ENCODE measurements around the gene MAGEE2. TPM values are rescaled to one million over a fixed set of nuclear protein-coding genes. Genes with fewer than 3 reads are reported as not detected.

Gene MAGEE2
- total and polyA plus RNA-seq, 2 of the 8 experiments (the other 6 are each of a cell fraction or from before 2014, with no cell fraction given) = not detected

DNA sequence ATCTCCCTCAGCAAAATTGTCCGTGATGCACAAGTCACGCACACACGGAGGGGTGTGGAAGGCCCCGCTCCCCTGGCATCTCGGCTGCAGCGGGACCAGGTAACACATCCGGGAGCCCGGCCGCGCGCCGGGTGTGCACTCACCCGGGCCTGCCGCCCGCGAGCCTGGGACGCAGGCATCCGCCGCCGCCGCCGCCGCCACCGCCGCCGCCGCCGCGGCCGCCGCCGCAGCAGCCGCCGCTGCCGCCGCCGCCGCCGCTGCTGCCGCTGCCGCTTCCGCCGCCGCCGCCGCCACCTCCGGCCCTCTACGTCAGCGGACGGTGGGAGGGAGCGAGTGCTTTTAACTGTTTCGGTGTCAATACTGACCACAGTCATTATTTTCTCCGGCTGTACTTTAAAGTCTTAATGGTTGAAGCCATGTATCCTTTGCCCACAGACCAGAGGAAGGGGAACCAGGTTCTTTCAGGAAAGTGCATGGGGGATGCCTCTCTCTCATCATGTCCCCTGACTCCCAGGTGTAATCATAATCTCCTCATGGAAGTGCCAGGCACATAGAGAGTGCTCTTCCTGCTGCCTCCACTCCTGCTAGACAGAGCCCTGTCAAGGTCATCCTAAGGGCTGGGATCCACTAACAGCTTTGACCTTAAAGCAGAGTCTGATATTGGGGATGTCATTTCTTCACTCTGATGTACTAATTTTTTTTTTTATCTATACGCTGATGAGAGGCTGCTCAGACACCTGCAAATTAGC is 38.0 kb downstream of the MAGEE2 start:
- WGBS, 2 experiments (ENCODE audit: extremely low coverage in 1 of 2, insufficient coverage in 1 of 2, insufficient read length in 1 of 2, insufficient replicate concordance in 2 of 2, low coverage in 1 of 2, low lambda C conversion rate in 2 of 2, missing lambda C conversion rate in 1 of 2) = no CpG with 5 or more reads among the region's 54 CpGs
- no peak overlapping the region for H3K23ac ChIP-seq (ENCODE audit: insufficient read length)
- POLR2A ChIA-PET (ENCODE audit: partially characterized antibody) = no interaction called here

More for the DNA sequence above, 38.0 kb downstream of the MAGEE2 start:
- Histone ChIP-seq H4K91ac (replicated peaks; ENCODE audit: insufficient read length, low read length) (no peak overlapping the region), H3K4me2 (ENCODE audit: insufficient read depth in 1 of 2, low read depth in 2 of 2, low read length in 2 of 2) (peak overlapping the region; percentile 64 to 72), H4K5ac (ENCODE audit: insufficient read length, low read depth, low read length) (no peak overlapping the region), H3K18ac (ENCODE audit: extremely low read depth, low read length) (no peak overlapping the region), H4K8ac (ENCODE audit: extremely low read depth, insufficient read depth, low read length) (no peak overlapping the region), H3K9ac (replicated peaks in 1 of 4; ENCODE audit: extremely low read depth in 1 of 4, low read depth in 3 of 4, low read length in 3 of 4) (peak overlapping the region in 3 of 4 experiments; percentile 5 to 71 (median 13); a peak in 1 of 7 replicates), H3K79me1 (ENCODE audit: low read depth, low read length) (no peaks in the 10 kb centered on the region), H3K23me2 (ENCODE audit: low read depth, low read length) (0 out of 2 replicates have a peak, but pooled peaks cover 2% of the 10 kb centered on the region), H3K79me2 (ENCODE audit: control insufficient read depth in 1 of 2, insufficient read depth in 2 of 2, low read length in 2 of 2) (no peaks in the 10 kb centered on the region), H3K27me3 (replicated peaks in 1 of 4; ENCODE audit: control insufficient read depth in 3 of 4, extremely low read depth in 1 of 4, insufficient read depth in 3 of 4, low read length in 3 of 4) (no peaks in the 10 kb centered on the region), H2BK12ac (ENCODE audit: low read depth, low read length) (no peak overlapping the region), H2BK120ac (replicated peaks; ENCODE audit: low read depth, low read length) (no peak overlapping the region), H2AK5ac (ENCODE audit: low read depth, low read length) (no peak overlapping the region), H3K4me3 (ENCODE audit: extremely low read depth in 1 of 4, insufficient read depth in 2 of 4, low read depth in 3 of 4, low read length in 4 of 4) (peak overlapping the region; percentile 47 to 63 (median 57)), H3K9me3 (ENCODE audit: insufficient read depth in 2 of 2, low read depth in 1 of 2, low read length in 1 of 2) (peaks cover 10 to 18% of the 10 kb centered on the region in 2 experiments; a peak in 2 of 4 replicates), H2AFZ (ENCODE audit: low read length) (peak overlapping the region; percentile 100), H3K27ac (ENCODE audit: low read depth, low read length) (no peak overlapping the region), H3K4me1 (replicated peaks in 1 of 4; ENCODE audit: control insufficient read depth in 3 of 4, insufficient read depth in 4 of 4, low read length in 3 of 4) (no peaks in the 10 kb centered on the region), H2BK5ac (ENCODE audit: low read depth, low read length) (no peak overlapping the region), H3K4ac (replicated peaks; ENCODE audit: insufficient read length, low read depth, low read length) (no peak overlapping the region), H4K20me1 (replicated peaks in 1 of 2; ENCODE audit: control insufficient read depth in 1 of 2, insufficient read depth in 2 of 2, low read length in 2 of 2) (no peaks in the 10 kb centered on the region), H2BK20ac (ENCODE audit: low read length) (no peak overlapping the region), H3K56ac (replicated peaks; ENCODE audit: insufficient read length, low read depth, low read length) (no peak overlapping the region), H2BK15ac (ENCODE audit: low read length) (no peak overlapping the region), H3K36me3 (ENCODE audit: control insufficient read depth in 2 of 4, insufficient read depth in 4 of 4, low read length in 3 of 4) (no peaks in the 10 kb centered on the region), H3K14ac (ENCODE audit: insufficient read length) (no peak overlapping the region)
- FAIRE-seq (no peak), DNase-seq (ENCODE audit: low read depth in 1 of 2, low spot score in 2 of 2) (peak in 1 of 2 experiments; percentile 45)
- TF ChIP-seq KDM1A (IDR thresholded peaks at IDR 0.05; ENCODE audit: borderline replicate concordance, low read length) = no peak
- TF ChIP-seq CHD1 (IDR thresholded peaks at IDR 0.05; ENCODE audit: low read depth, low read length) = no peak
- peak; percentile 48; the same call in 1 of the 2 replicates for TF ChIP-seq PHF8 (conservative IDR thresholded peaks at IDR 0.05; ENCODE audit: low read depth, low read length)
- 0 out of 2 replicates have a peak, but pooled peaks have one; percentile 34 for TF ChIP-seq CREB1 (IDR thresholded peaks at IDR 0.05)
- CTCF ChIA-PET (ENCODE audit: partially characterized antibody) = no interaction called here
